ENCODE data around the gene ABCB9. TPM values are rescaled to one million over a fixed set of nuclear protein-coding genes. Genes with fewer than 3 reads are reported as not detected.

The ABCB9 gene
- total RNA-seq, 1 experiment from 2014 or later = 6.3 TPM

DNA sequence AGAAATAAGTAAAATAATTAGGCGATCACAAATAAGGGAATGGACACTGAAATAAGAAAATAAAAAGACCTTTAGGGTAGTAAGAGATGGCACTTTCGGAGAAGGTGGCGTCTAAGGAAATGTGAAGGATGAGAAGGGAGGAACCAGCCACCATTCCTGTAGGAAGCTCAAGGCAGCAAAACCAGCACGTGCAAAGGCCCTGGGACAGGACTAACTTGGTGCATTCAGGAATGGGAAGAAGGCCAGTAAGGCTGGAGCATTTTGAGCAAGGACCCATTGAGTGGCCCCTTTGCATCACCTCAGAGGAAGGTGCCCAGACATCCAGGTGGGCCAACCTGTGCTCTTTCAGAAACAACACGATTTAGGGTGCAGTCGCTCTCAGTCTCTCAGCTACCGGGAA, 69.6 kb downstream of the ABCB9 start:
- DNase-seq (ENCODE audit: low spot score) = no peak
- Mint-ChIP-seq H3K36me3 (no peaks in the 10 kb centered on the region), H3K27me3 (ENCODE audit: low read depth) (peaks cover 62% of the 10 kb centered on the region), H3K4me1 (peaks cover 33% of the 10 kb centered on the region), H3K4me3 (peak overlapping the region; percentile 83), H3K9me3 (peaks cover 6% of the 10 kb centered on the region), H3K27ac (peak overlapping the region; percentile 62)
- ATAC-seq = no peak
- POLR2A ChIA-PET = interaction anchor here (1.2 kb wide), 1 partner anchor 70 kb away, joined by 3 read pairs; the partner anchor contains the start of gene ABCB9
- CTCF ChIA-PET = interaction anchor here (1.8 kb wide), 1 partner anchor 29 kb away, joined by 6 read pairs; no protein-coding TSS in a partner anchor
- TF ChIP-seq, protein P1, sequence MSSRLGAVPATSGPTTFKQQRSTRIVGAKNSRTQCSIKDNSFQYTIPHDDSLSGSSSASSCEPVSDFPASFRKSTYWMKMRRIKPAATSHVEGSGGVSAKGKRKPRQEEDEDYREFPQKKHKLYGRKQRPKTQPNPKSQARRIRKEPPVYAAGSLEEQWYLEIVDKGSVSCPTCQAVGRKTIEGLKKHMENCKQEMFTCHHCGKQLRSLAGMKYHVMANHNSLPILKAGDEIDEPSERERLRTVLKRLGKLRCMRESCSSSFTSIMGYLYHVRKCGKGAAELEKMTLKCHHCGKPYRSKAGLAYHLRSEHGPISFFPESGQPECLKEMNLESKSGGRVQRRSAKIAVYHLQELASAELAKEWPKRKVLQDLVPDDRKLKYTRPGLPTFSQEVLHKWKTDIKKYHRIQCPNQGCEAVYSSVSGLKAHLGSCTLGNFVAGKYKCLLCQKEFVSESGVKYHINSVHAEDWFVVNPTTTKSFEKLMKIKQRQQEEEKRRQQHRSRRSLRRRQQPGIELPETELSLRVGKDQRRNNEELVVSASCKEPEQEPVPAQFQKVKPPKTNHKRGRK (CRISPR knock-in tag; IDR thresholded peaks at IDR 0.05; ENCODE audit: borderline replicate concordance) = no peak
- TF ChIP-seq JUN (CRISPR knock-in tag; IDR thresholded peaks at IDR 0.05) (no peak), GTF2I (CRISPR knock-in tag; conservative IDR thresholded peaks at IDR 0.05) (0 out of 2 replicates have a peak, but pooled peaks have one; percentile 54), RORB (CRISPR knock-in tag; IDR thresholded peaks at IDR 0.05) (no peak), JAZF1 (CRISPR knock-in tag; IDR thresholded peaks at IDR 0.05) (no peak)
- TF ChIP-seq, protein P2, sequence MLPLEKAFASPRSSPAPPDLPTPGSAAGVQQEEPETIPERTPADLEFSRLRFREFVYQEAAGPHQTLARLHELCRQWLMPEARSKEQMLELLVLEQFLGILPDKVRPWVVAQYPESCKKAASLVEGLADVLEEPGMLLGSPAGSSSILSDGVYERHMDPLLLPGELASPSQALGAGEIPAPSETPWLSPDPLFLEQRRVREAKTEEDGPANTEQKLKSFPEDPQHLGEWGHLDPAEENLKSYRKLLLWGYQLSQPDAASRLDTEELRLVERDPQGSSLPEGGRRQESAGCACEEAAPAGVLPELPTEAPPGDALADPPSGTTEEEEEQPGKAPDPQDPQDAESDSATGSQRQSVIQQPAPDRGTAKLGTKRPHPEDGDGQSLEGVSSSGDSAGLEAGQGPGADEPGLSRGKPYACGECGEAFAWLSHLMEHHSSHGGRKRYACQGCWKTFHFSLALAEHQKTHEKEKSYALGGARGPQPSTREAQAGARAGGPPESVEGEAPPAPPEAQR (CRISPR knock-in tag; IDR thresholded peaks at IDR 0.05) = no peak
- TF ChIP-seq, protein P3, sequence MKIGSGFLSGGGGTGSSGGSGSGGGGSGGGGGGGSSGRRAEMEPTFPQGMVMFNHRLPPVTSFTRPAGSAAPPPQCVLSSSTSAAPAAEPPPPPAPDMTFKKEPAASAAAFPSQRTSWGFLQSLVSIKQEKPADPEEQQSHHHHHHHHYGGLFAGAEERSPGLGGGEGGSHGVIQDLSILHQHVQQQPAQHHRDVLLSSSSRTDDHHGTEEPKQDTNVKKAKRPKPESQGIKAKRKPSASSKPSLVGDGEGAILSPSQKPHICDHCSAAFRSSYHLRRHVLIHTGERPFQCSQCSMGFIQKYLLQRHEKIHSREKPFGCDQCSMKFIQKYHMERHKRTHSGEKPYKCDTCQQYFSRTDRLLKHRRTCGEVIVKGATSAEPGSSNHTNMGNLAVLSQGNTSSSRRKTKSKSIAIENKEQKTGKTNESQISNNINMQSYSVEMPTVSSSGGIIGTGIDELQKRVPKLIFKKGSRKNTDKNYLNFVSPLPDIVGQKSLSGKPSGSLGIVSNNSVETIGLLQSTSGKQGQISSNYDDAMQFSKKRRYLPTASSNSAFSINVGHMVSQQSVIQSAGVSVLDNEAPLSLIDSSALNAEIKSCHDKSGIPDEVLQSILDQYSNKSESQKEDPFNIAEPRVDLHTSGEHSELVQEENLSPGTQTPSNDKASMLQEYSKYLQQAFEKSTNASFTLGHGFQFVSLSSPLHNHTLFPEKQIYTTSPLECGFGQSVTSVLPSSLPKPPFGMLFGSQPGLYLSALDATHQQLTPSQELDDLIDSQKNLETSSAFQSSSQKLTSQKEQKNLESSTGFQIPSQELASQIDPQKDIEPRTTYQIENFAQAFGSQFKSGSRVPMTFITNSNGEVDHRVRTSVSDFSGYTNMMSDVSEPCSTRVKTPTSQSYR (CRISPR knock-in tag; IDR thresholded peaks at IDR 0.05) = no peak
- TF ChIP-seq, protein P4, sequence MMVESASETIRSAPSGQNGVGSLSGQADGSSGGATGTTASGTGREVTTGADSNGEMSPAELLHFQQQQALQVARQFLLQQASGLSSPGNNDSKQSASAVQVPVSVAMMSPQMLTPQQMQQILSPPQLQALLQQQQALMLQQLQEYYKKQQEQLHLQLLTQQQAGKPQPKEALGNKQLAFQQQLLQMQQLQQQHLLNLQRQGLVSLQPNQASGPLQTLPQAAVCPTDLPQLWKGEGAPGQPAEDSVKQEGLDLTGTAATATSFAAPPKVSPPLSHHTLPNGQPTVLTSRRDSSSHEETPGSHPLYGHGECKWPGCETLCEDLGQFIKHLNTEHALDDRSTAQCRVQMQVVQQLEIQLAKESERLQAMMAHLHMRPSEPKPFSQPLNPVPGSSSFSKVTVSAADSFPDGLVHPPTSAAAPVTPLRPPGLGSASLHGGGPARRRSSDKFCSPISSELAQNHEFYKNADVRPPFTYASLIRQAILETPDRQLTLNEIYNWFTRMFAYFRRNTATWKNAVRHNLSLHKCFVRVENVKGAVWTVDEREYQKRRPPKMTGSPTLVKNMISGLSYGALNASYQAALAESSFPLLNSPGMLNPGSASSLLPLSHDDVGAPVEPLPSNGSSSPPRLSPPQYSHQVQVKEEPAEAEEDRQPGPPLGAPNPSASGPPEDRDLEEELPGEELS (CRISPR knock-in tag; IDR thresholded peaks at IDR 0.05) = no peak

DNA sequence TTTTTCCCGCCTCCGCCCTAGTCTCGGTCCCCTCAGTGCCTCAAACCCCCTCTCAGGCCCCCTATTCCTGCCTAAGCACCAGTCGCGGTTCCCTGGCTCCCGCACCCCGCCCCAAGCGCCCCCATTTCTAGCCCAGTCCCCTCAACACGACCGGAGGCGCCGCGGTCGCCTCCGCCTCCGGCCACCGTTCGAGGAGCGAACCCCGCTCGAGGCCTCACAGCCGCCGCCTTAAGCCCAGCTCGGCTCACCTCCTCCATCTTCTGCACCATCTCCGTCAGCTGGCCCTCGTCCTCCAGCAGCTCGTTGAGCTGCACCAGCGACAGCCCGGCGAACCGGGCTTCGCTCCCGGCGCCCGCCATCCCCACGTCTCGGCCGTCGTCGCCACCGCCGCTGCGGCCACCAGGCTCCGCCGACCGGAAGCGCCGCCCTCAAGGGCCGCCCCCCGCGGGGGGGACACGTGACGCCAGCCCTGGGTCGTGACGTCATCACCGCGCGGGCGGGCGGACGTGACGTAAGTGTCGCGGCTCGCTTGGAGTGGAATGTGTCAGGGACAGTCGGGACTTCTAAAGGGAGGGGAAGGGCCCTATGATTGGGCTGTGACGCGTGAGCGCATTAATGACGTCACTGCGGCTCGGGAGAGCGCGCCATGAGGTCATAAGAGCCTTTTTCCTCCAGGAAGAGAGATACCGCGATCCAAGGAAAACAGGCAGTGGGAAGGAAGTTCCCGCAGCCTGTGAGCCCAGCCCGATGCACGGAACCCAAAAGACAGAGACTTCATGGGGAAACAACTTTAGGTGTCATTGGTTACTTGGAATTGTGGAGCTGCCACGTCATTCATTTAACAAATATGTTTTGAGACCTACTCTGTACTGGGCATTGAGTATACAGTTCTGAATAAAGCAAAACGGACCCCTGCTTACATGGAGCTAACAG, 70.3 kb downstream of the ABCB9 start, which contains the start of gene VPS37B:
Gene VPS37B (minus strand): TSS at position 421 of the 933 bp plus-strand sequence. CDS start 62 bp downstream, at position 359.
- CTCF ChIA-PET = interaction anchor here (1.8 kb wide), 1 partner anchor 28 kb away, joined by 6 read pairs; no protein-coding TSS in a partner anchor
- Mint-ChIP-seq H3K4me1 (peaks cover 40% of the 10 kb centered on the region), H3K27ac (peak within 1 kb of the TSS; percentile 63), H3K27me3 (ENCODE audit: low read depth) (peaks cover 64% of the 10 kb centered on the region), H3K36me3 (no peaks in the 10 kb centered on the region), H3K9me3 (peaks cover 6% of the 10 kb centered on the region), H3K4me3 (peak within 1 kb of the TSS; percentile 83)
- DNase-seq (ENCODE audit: low spot score) (peak; percentile 75), ATAC-seq (peak; percentile 17; the same call in 1 of the 2 replicates)
- POLR2A ChIA-PET = interaction anchor here (1.2 kb wide), 1 partner anchor 70 kb away, joined by 3 read pairs; the partner anchor contains the start of gene ABCB9
- TF ChIP-seq CREM (CRISPR knock-in tag; IDR thresholded peaks at IDR 0.05) = peak; percentile 97
- TF ChIP-seq, protein P5, sequence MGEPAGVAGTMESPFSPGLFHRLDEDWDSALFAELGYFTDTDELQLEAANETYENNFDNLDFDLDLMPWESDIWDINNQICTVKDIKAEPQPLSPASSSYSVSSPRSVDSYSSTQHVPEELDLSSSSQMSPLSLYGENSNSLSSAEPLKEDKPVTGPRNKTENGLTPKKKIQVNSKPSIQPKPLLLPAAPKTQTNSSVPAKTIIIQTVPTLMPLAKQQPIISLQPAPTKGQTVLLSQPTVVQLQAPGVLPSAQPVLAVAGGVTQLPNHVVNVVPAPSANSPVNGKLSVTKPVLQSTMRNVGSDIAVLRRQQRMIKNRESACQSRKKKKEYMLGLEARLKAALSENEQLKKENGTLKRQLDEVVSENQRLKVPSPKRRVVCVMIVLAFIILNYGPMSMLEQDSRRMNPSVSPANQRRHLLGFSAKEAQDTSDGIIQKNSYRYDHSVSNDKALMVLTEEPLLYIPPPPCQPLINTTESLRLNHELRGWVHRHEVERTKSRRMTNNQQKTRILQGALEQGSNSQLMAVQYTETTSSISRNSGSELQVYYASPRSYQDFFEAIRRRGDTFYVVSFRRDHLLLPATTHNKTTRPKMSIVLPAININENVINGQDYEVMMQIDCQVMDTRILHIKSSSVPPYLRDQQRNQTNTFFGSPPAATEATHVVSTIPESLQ (CRISPR knock-in tag; IDR thresholded peaks at IDR 0.05) = no peak
- TF ChIP-seq, protein P6, sequence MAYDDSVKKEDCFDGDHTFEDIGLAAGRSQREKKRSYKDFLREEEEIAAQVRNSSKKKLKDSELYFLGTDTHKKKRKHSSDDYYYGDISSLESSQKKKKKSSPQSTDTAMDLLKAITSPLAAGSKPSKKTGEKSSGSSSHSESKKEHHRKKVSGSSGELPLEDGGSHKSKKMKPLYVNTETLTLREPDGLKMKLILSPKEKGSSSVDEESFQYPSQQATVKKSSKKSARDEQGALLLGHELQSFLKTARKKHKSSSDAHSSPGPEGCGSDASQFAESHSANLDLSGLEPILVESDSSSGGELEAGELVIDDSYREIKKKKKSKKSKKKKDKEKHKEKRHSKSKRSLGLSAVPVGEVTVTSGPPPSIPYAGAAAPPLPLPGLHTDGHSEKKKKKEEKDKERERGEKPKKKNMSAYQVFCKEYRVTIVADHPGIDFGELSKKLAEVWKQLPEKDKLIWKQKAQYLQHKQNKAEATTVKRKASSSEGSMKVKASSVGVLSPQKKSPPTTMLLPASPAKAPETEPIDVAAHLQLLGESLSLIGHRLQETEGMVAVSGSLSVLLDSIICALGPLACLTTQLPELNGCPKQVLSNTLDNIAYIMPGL (CRISPR knock-in tag; IDR thresholded peaks at IDR 0.05) = peak; percentile 75; the same call in 1 of the 2 replicates
- TF ChIP-seq, protein P4 (CRISPR knock-in tag; IDR thresholded peaks at IDR 0.05) = peak; percentile 86
- TF ChIP-seq FOXK1 (CRISPR knock-in tag; IDR thresholded peaks at IDR 0.05) = peak; percentile 76
- TF ChIP-seq, protein P7, sequence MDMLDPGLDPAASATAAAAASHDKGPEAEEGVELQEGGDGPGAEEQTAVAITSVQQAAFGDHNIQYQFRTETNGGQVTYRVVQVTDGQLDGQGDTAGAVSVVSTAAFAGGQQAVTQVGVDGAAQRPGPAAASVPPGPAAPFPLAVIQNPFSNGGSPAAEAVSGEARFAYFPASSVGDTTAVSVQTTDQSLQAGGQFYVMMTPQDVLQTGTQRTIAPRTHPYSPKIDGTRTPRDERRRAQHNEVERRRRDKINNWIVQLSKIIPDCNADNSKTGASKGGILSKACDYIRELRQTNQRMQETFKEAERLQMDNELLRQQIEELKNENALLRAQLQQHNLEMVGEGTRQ (CRISPR knock-in tag; IDR thresholded peaks at IDR 0.05) = peak; percentile 95
- TF ChIP-seq ZNF232 (CRISPR knock-in tag; IDR thresholded peaks at IDR 0.05) = 0 out of 2 replicates have a peak, but pooled peaks have one; percentile 62
- TF ChIP-seq ZBTB21 (CRISPR knock-in tag; IDR thresholded peaks at IDR 0.05; ENCODE audit: borderline replicate concordance) = peak; percentile 100
- no peak for TF ChIP-seq MXD4 (CRISPR knock-in tag; IDR thresholded peaks at IDR 0.05; ENCODE audit: borderline replicate concordance)
